Left ventricle myocardium inferior (tissue), 1 donor: ENCODE results near the gene KDM3A. TPM values are rescaled to one million over a fixed set of nuclear protein-coding genes. Genes with fewer than 3 reads are reported as not detected.
A peak's percentile ranks its signal among the peaks of the same experiment; 100 is the strongest.

Source experiments
- DNase-seq: peaks from one replicate; pipeline ENCODE4 v3.0.0-alpha.2; 2020
- H3K27ac ChIP-seq: fragments of 200-600 bp; replicated peaks from 2 replicates; pipeline ENCODE4 v1.8.0; 2021
- H3K27me3 ChIP-seq: fragments of 200-600 bp; 2 replicates; pipeline ENCODE4 v1.8.0; 2021; ENCODE audit warnings: low read depth
- H3K36me3 ChIP-seq: fragments of 200-600 bp; 2 replicates; pipeline ENCODE4 v1.8.0; 2021
- H3K4me1 ChIP-seq: fragments of 200-600 bp; 2 replicates; pipeline ENCODE4 v1.8.0; 2021
- H3K4me3 ChIP-seq: fragments of 200-600 bp; 2 replicates; pipeline ENCODE4 v1.8.0; 2021; ENCODE audit warnings: mild to moderate bottlenecking, moderate library complexity
- H3K9me3 ChIP-seq: fragments of 200-600 bp; replicated peaks from 2 replicates; pipeline ENCODE4 v1.8.0; 2021
- intact Hi-C: fragments of 100-400 bp; cut with micrococcal nuclease; formaldehyde crosslinking; loops from one replicate; pipeline ENCODE4 v1.11.0; 2022
- total RNA-seq: library from RNA; stranded (reverse); fragmentation: NEBNext Ultra II Directional; extraction: Animal tissue kit (Norgen Biotek cat#: 25700); gene quantifications from one replicate; pipeline ENCODE4 v1.2.1, GENCODE V29; 2021
- TF ChIP-seq, protein P1 (sequence below): fragments of 200-600 bp; IDR thresholded peaks from 2 replicates; pipeline ENCODE4 v1.8.0; 2021; ENCODE audit warnings: antibody characterized with exemption, mild to moderate bottlenecking, borderline replicate concordance
- donor health status: DM: no; HTN: yes; CAD: no; lungs with severe emphysema.

Gene KDM3A
- total RNA-seq, 1 donor from 2014 or later: 36.2 TPM

DNA sequence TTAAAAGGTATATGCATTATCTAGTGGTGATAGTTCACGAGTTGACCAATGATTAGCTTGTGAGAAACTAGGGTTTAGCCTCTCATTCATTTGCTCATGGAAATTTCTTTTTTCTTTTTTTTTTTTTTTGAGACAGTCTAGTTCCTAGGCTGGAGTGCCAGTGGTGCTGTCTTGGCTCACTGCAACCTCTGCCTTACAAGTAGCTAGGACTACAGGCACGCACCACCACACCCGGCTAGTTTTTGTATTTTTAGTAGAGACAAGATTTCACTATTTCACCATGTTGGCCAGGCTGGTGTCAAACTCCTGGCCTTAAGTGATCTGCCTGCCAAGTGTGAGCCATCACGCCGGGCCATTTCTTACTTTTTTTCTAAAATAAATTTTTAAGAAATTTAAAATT, 14.0 kb downstream of the KDM3A start:
- no peak overlapping the region for H3K27ac ChIP-seq
- H3K4me1 ChIP-seq: peaks cover 72% of the 10 kb centered on the region
- TF ChIP-seq, protein P1, sequence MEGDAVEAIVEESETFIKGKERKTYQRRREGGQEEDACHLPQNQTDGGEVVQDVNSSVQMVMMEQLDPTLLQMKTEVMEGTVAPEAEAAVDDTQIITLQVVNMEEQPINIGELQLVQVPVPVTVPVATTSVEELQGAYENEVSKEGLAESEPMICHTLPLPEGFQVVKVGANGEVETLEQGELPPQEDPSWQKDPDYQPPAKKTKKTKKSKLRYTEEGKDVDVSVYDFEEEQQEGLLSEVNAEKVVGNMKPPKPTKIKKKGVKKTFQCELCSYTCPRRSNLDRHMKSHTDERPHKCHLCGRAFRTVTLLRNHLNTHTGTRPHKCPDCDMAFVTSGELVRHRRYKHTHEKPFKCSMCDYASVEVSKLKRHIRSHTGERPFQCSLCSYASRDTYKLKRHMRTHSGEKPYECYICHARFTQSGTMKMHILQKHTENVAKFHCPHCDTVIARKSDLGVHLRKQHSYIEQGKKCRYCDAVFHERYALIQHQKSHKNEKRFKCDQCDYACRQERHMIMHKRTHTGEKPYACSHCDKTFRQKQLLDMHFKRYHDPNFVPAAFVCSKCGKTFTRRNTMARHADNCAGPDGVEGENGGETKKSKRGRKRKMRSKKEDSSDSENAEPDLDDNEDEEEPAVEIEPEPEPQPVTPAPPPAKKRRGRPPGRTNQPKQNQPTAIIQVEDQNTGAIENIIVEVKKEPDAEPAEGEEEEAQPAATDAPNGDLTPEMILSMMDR: no peak
- no peaks in the 10 kb centered on the region for H3K27me3 ChIP-seq
- DNase-seq: no peak
- no peak overlapping the region for H3K4me3 ChIP-seq
- H3K36me3 ChIP-seq: peaks cover 93% of the 10 kb centered on the region
- no peaks in the 10 kb centered on the region for H3K9me3 ChIP-seq
- intact Hi-C loops: no loop called here

DNA sequence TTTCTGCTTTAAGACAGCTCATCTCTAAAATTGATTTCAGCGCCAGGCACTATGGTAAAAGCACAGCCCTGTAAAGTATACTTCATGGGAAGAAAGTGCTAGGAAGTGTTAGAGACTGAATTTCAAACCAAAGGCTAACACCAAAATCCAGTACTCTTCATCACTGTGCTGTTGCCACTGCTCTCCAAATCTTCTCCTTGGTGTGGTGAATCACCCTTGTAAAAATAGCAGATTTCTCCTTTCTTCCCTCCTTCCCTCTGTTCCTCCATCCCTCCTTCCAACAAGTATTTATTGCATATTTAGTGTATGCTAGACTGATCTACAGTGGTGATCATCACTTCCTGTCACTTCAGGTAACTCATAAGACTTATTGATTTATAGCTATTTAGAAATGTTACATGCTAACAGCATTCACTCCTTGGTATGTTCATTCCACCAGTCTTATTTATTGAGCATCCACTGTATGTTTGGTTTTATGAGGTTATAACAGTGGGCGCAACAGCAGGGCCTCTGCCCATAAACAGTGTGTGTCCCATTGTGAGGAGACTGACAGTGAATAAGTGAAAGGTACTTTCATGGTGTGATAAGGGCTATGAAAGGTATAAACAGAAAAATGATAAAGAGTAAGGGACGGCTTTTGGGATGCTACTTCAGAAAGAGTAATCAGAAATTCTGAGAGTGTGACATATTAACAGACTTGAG, 20.0 kb downstream of the KDM3A start:
- Histone ChIP-seq H3K36me3 (peaks cover 95% of the 10 kb centered on the region), H3K4me1 (peaks cover 70% of the 10 kb centered on the region), H3K9me3 (no peaks in the 10 kb centered on the region), H3K27ac (no peak overlapping the region), H3K4me3 (no peak overlapping the region), H3K27me3 (no peaks in the 10 kb centered on the region)
- DNase-seq: no peak
- TF ChIP-seq, protein P1: no peak
- intact Hi-C loops: no loop called here

DNA sequence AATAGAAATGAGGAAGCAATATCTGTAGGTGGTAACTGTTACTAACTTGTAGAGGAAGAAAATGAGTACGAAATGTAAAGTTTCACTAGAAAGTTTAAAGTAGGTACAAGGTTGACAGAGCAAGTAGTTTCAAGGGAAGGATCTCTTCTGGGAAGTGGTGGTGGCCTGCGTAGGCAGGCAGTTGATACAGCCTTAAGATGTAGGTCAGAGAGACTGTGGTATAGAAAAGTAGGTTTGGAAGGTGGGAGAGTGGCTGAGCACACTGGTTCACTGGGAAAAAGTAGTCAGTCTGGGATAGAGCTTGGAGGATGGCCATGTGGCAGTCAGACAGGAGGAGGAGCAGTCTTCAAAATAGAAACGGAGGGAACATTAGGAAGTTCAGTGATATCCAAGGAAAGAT, 23.5 kb downstream of the KDM3A start:
- DNase-seq: no peak
- H3K4me3 ChIP-seq: no peak overlapping the region
- intact Hi-C loops: no loop called here
- H3K36me3 ChIP-seq: peaks cover 95% of the 10 kb centered on the region
- TF ChIP-seq, protein P1: no peak
- H3K27ac ChIP-seq: peak overlapping the region; percentile 24
- no peaks in the 10 kb centered on the region for H3K27me3 ChIP-seq
- no peaks in the 10 kb centered on the region for H3K9me3 ChIP-seq
- peaks cover 76% of the 10 kb centered on the region for H3K4me1 ChIP-seq

DNA sequence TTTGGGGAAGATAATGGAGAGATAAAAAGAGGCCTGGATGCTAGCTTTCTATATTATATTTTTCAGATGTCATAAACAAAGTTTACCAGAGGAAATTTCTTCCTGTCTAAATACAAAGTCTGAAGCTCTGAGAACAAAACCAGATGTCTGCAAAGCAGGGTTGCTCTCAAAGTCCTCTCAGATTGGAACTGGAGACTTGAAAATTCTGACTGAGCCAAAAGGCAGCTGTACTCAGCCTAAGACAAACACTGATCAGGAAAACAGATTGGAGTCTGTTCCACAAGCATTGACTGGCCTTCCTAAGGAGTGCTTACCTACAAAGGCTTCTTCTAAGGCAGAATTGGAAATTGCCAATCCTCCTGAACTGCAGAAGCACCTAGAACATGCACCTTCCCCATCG, 25.1 kb downstream of the KDM3A start:
- TF ChIP-seq, protein P1: no peak
- DNase-seq: no peak
- no peaks in the 10 kb centered on the region for H3K27me3 ChIP-seq
- H3K4me3 ChIP-seq: no peak overlapping the region
- intact Hi-C loops: no loop called here
- no peaks in the 10 kb centered on the region for H3K9me3 ChIP-seq
- H3K27ac ChIP-seq: peak overlapping the region; percentile 38
- H3K36me3 ChIP-seq: peaks cover 94% of the 10 kb centered on the region
- H3K4me1 ChIP-seq: peaks cover 64% of the 10 kb centered on the region

DNA sequence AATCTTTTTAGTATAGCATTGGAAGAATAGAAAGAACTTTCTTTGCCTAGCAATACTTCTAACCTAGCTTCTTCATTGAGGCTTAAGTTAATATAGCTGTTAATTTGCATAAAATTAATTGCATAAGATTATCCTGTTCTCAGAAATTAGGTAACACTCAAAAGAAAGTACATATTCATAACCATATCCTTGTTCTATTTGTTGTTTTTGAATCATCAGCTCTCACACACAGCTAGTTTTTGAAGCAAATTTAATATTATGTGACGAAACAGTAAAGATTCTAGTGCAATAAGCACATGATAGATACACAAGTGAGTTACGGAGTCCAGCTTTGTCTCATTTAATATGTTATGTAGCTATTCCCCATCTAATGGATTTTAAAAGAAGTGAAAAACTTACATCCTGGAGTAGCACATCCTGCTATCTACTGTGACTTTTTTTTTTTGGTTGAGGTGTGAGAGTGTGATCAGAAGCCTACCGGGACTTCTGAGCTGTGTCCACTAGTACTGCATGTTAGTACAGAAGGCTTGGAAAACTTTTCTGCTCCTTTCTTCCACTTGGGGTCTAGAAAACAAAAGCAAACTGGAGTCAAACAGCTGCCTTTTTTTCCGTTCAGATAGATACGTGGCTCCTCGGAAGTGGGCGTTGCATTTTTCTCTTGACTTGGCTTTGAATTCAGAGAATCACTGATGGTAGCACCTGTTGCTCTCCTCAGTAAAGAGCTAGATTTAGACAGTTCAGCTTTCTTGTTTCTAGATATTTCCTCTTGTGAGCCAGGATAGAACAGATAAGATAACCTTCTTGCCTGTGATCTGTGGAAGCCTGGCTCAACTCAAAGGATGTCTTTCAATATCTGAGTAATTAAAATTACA, 27.2 kb downstream of the KDM3A start:
- intact Hi-C loops: no loop called here

More for the DNA sequence above, 27.2 kb downstream of the KDM3A start:
- Histone ChIP-seq H3K4me3 (no peak overlapping the region), H3K9me3 (no peaks in the 10 kb centered on the region), H3K27me3 (no peaks in the 10 kb centered on the region), H3K27ac (no peak overlapping the region), H3K36me3 (peaks cover 96% of the 10 kb centered on the region), H3K4me1 (peaks cover 57% of the 10 kb centered on the region)
- DNase-seq: no peak
- TF ChIP-seq, protein P1: no peak
